ENCODE measurements around the gene AJAP1.

GRCh38 chr1:4837031-4837600 lies 182.7 kb downstream of the AJAP1 start:
- TF ChIP-seq CHD2 (IDR thresholded peaks at IDR 0.05; ENCODE audit: borderline replicate concordance, low read depth, low read length) (no peak), EZH2 (IDR thresholded peaks at IDR 0.05; ENCODE audit: borderline replicate concordance, control insufficient read depth, low read depth, low read length) (no peak), ESRRA (IDR thresholded peaks at IDR 0.05; ENCODE audit: low read length) (no peak)
